Measurements from ENCODE around the gene COX19. TPM values are rescaled to one million over a fixed set of nuclear protein-coding genes. Genes with fewer than 3 reads are reported as not detected.

The COX19 gene
- total RNA-seq, 1 experiment from 2014 or later: 18.8 TPM

DNA sequence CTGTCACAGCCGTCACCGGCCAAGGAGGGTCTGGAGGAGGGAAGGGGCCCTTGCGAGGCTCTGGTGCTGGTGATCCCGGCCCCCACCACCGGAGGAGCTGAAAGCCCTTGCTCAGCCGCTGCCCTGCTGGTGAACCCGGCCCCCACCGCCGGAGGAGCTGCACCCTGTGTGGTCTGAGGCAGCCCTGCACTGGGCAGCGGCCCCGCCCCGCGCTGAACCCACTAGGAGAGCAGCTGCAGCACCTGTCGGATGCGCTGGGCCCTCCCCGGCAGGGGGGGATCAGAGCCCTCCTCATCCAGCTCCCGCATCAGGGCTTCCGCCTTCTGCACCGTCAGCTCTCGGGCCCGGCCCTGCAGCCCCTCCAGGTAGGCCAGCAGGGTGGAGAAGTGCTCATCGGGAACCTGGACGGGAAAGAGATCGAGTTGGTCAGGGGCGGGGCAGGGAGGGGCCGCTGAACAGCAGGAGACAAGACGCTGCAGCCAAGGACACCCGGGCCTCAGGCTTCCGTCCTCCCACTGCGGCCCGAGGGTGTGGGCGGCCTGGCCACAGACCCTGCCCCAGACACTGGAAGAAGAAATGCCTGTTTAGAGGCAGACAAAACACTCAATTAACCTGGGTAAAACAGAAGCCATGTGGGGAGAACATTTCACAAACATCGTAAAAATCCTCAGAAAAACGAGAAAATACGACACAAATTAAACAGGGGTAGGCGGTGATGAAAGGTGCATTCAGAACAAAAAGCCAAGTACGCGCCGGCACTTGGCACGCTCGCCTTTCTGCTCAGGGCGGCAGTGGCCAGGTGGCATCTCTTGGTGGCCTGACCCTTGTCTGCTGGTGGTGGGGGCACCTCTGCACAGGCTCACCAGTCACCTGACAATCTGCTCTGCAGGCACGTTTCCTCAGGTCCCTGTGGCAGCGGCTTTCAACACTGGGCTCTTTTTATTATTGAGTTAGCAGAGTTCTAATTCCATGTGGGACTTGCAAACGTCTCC is 22.4 kb upstream of the COX19 start:
- Histone ChIP-seq H3K36me3 (ENCODE audit: insufficient read depth, low read length, poor library complexity, severe bottlenecking) (peaks cover 10% of the 10 kb centered on the region), H3K9me3 (ENCODE audit: low read depth, low read length, poor library complexity, severe bottlenecking) (no peaks in the 10 kb centered on the region), H3K4me1 (ENCODE audit: insufficient read depth, low read length, poor library complexity, severe bottlenecking) (no peaks in the 10 kb centered on the region), H3K4me3 (ENCODE audit: low read depth, low read length, poor library complexity, severe bottlenecking) (no peak overlapping the region), H3K27me3 (replicated peaks; ENCODE audit: insufficient read depth, low read depth, low read length, poor library complexity) (no peaks in the 10 kb centered on the region), H3K27ac (ENCODE audit: low read depth, low read length, poor library complexity, severe bottlenecking) (no peak overlapping the region)
- ChIA-PET CTCF (interaction anchor here (0.6 to 0.8 kb wide), 3 partner anchors 17 to 186 kb away, joined by 3 to 5 read pairs (median 3); no protein-coding TSS in a partner anchor), POLR2A (ENCODE audit: low non-redundant PET) (no interaction called here)
- BruUV-seq (replicated peaks): no TSS peak
- intact Hi-C loops (cut with micrococcal nuclease; ENCODE audit: unreplicated experiment): no loop called here
- TF ChIP-seq EZH2 (IDR thresholded peaks at IDR 0.05; ENCODE audit: borderline replicate concordance, low read depth, low read length, poor library complexity, severe bottlenecking) (no peak), CTCF (conservative IDR thresholded peaks at IDR 0.05; ENCODE audit: low read depth, low read length) (no peak)
- DNase-seq (ENCODE audit: low spot score): no peak

- CTCF ChIA-PET: no interaction called here
- Histone ChIP-seq H3K27ac (ENCODE audit: low read depth, low read length, poor library complexity, severe bottlenecking) (no peak overlapping the region), H3K27me3 (replicated peaks; ENCODE audit: insufficient read depth, low read depth, low read length, poor library complexity) (no peaks in the 10 kb centered on the region), H3K36me3 (ENCODE audit: insufficient read depth, low read length, poor library complexity, severe bottlenecking) (peaks cover 10% of the 10 kb centered on the region), H3K4me3 (ENCODE audit: low read depth, low read length, poor library complexity, severe bottlenecking) (no peak overlapping the region), H3K4me1 (ENCODE audit: insufficient read depth, low read length, poor library complexity, severe bottlenecking) (no peaks in the 10 kb centered on the region), H3K9me3 (ENCODE audit: low read depth, low read length, poor library complexity, severe bottlenecking) (no peaks in the 10 kb centered on the region)
- DNase-seq (ENCODE audit: low spot score): no peak
- intact Hi-C loops (cut with micrococcal nuclease; ENCODE audit: unreplicated experiment): no loop called here
- POLR2A ChIA-PET (ENCODE audit: low non-redundant PET): no interaction called here
- no TSS peak for BruUV-seq (replicated peaks)
- TF ChIP-seq EZH2 (IDR thresholded peaks at IDR 0.05; ENCODE audit: borderline replicate concordance, low read depth, low read length, poor library complexity, severe bottlenecking): no peak
- TF ChIP-seq CTCF (conservative IDR thresholded peaks at IDR 0.05; ENCODE audit: low read depth, low read length): no peak
These were observed 20.9 kb upstream of the COX19 start for GRCh38 chr7:996079-996872.

GRCh38 chr7:995571-995970 is 20.2 kb upstream of the COX19 start:
- H3K36me3 ChIP-seq (ENCODE audit: insufficient read depth, low read length, poor library complexity, severe bottlenecking): peaks cover 10% of the 10 kb centered on the region
- no peaks in the 10 kb centered on the region for H3K4me1 ChIP-seq (ENCODE audit: insufficient read depth, low read length, poor library complexity, severe bottlenecking)
- no peaks in the 10 kb centered on the region for H3K27me3 ChIP-seq (replicated peaks; ENCODE audit: insufficient read depth, low read depth, low read length, poor library complexity)
- no peaks in the 10 kb centered on the region for H3K9me3 ChIP-seq (ENCODE audit: low read depth, low read length, poor library complexity, severe bottlenecking)
- ChIA-PET CTCF (no interaction called here), POLR2A (ENCODE audit: low non-redundant PET) (no interaction called here)
- BruUV-seq (replicated peaks): no TSS peak
- no peak overlapping the region for H3K27ac ChIP-seq (ENCODE audit: low read depth, low read length, poor library complexity, severe bottlenecking)
- H3K4me3 ChIP-seq (ENCODE audit: low read depth, low read length, poor library complexity, severe bottlenecking): no peak overlapping the region
- intact Hi-C loops (cut with micrococcal nuclease; ENCODE audit: unreplicated experiment): no loop called here
- DNase-seq (ENCODE audit: low spot score): no peak
- TF ChIP-seq EZH2 (IDR thresholded peaks at IDR 0.05; ENCODE audit: borderline replicate concordance, low read depth, low read length, poor library complexity, severe bottlenecking): no peak
- no peak for TF ChIP-seq CTCF (conservative IDR thresholded peaks at IDR 0.05; ENCODE audit: low read depth, low read length)

All from A673 (cell line).